VCaP (cell line): Measurements from ENCODE around the gene FAT2.

Experiments
- H3K27ac ChIP-seq: fragments of 450-650 bp; 2 replicates; pipeline ENCODE4 v1.5.1; 2017
- CTCF ChIP-seq: fragments of 450-650 bp; conservative IDR thresholded peaks from 2 replicates; pipeline ENCODE4 v1.5.1; 2017; ENCODE audit warnings: mild to moderate bottlenecking, moderate library complexity

Gene FAT2

DNA sequence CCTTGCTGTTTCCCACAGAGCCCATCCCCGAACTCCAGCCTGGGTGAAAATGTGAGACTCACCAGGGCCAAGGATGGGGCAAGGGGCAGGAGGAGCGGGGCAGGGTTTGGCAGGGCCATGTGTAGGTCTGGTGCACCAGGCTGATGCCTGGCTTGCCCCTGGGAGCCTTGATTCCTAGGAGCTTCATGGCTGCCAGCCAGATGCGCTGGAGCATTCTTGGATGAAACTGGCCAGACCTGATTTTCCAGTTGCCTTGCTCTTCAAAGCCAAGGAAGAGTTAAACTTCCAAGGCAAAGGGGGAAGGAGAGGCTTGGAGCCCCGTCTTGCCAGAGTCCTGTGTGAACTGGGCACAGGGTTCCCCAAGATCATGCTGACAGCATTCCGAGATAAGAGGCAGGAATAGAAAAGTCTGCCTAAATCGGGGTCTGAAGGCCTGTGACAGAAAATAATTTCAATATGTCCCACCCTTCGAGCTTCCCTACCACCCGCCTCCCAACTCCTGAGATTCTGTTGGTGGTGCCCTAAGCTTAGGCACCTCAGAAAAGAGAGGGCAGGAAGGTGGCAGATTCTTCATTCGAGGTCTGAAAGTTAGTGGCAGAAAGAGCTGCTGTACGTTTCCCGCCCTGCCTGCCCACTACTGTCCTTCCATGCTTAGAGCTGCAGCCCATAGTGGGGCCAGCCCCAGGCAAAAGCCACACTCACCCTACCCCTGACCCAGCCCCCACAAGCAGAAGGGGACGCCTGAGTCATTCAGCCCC is 20.4 kb downstream of the FAT2 start:
- peak overlapping the region; percentile 64 for H3K27ac ChIP-seq
- no peak for TF ChIP-seq CTCF

DNA sequence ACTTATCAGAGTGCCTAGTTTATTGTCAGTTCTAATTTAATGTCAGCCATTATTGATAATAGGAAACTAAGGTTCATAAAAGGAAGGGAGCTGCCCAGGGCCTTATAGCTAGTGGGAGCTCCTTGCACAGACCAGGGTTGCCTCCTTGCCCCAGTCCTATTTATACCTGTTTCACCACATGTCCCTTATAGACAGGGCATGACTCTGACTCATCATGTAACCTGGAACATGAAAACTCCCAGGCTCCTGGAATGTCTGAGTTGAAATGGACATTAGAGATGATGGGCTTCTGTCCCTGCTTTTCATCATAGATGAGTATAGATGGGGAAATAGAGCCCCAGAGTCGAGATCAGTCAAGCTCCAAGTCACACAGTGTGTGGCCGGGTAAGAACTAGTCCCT is 21.1 kb downstream of the FAT2 start:
- TF ChIP-seq CTCF: no peak
- H3K27ac ChIP-seq: peak overlapping the region; percentile 64

GRCh38 chr5:151569132-151570046 is 21.7 kb downstream of the FAT2 start:
- H3K27ac ChIP-seq: peak overlapping the region; percentile 64; the same call in 1 of the 2 replicates
- TF ChIP-seq CTCF: no peak

GRCh38 chr5:151568036-151568435 is 23.1 kb downstream of the FAT2 start:
- no peak for TF ChIP-seq CTCF
- H3K27ac ChIP-seq: no peak overlapping the region

- H3K27ac ChIP-seq: no peak overlapping the region
- no peak for TF ChIP-seq CTCF
Observed at GRCh38 chr5:151565971-151566370, 25.2 kb downstream of the FAT2 start.

DNA sequence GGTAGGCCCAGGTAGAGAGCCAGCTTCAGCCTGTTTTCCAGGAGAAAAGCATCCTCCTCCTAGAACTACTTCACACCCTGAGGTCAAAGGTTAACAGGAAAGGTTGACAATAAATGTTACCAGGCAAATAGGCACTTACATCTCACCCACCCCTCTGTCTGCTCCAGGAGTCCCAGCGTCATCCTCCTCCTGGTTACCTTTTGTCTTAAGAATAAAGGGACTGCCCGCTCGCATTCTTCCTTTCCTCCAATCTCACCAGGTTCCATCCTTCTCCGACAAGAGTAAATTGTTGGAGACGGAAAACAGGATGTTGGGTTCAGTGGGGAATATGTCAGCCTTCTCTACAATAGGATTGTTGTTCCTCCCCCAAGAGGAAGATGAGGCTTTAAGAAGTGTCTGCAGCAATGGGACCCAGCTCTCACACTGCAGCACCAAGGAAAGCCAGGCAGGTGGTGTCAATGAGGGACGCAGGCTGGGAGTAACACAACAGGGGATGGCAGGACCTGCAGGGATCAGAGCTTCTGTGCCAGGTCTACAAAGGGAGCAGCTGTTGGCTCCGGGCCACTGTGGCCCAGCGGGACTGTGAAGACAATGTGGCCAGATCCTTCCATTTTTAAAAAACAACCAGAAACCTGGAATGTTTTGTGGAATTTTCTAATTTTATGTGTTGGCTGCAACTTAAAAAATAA is 29.0 kb downstream of the FAT2 start:
- H3K27ac ChIP-seq: no peak overlapping the region
- TF ChIP-seq CTCF: no peak

DNA sequence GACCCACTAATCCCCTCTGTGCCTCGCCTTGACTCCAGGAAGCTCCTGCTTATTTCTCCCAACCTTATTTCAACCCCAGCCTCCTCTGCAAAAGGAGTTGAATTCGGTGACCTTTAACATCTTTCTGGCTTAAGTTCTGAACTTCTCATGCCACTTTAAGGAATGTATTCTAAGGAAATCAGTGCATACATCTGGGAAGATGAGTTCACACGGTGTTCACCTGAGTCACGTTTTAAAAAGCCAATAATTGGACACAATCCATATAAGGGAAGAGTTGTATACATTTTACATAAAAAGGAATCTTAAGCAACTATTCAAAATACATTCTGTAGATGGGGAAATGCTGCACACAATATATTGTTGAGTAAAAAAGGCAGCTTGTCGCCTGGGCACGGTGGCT is 33.2 kb downstream of the FAT2 start:
- no peak for TF ChIP-seq CTCF

More for the DNA sequence above, 33.2 kb downstream of the FAT2 start:
- no peak overlapping the region for H3K27ac ChIP-seq
